IMR-90 (cell line): ENCODE results near the gene COLEC12. TPM values are rescaled to one million over a fixed set of nuclear protein-coding genes. Genes with fewer than 3 reads are reported as not detected.

Experiments
- ATAC-seq: fragments of 200-7000 bp; cut with Tn5 transposase; 2 replicates; pipeline ENCODE4 v1.9.1; 2020; ENCODE audit warnings: low read depth, mild to moderate bottlenecking, moderate library complexity
- BruUV-seq: library from RNA; stranded (reverse); fragments of 400-500 nt; replicated peaks from 2 replicates; lab custom pipeline; 2021; lab: Mats Ljungman, UMichigan
- CTCF ChIA-PET: fragments of 300-600 bp; formaldehyde crosslinking; extraction: SDS; loops from one replicate; lab custom pipeline; 2021; ENCODE audit warnings: antibody characterized with exemption; lab: Yijun Ruan, JAX
- POLR2A ChIA-PET: fragments of 300-600 bp; sonication (Branson Sonifier 250); formaldehyde crosslinking; loops from one replicate; lab custom pipeline; 2022; ENCODE audit warnings: antibody characterized with exemption; ENCODE audit not compliant: unreplicated experiment; lab: Charles Lee
- DNase-seq: peaks from one replicate; pipeline ENCODE4 v3.0.0; 2013
- H2AFZ ChIP-seq: replicated peaks from 2 replicates; pipeline ENCODE3; 2013; ENCODE audit warnings: low read length, mild to moderate bottlenecking; ENCODE audit not compliant: poor library complexity
- H2AK5ac ChIP-seq: 2 replicates; pipeline ENCODE4 v1.6.1; 2013; ENCODE audit warnings: low read depth, low read length, inconsistent platforms
- H2AK9ac ChIP-seq: replicated peaks from 2 replicates; pipeline ENCODE3; 2013; ENCODE audit warnings: mild to moderate bottlenecking, low read depth, low read length, moderate library complexity; ENCODE audit not compliant: poor library complexity
- H2BK120ac ChIP-seq: 2 replicates; pipeline ENCODE4 v1.6.1; 2013; ENCODE audit warnings: low read depth, low read length, inconsistent platforms
- H2BK15ac ChIP-seq: 3 replicates; pipeline ENCODE4 v1.6.1; 2013; ENCODE audit warnings: low read depth, low read length, inconsistent platforms
- H2BK20ac ChIP-seq: 2 replicates; pipeline ENCODE4 v1.6.1; 2013; ENCODE audit warnings: low read depth, mild to moderate bottlenecking, inconsistent platforms, low read length, moderate library complexity
- H2BK5ac ChIP-seq: 2 replicates; pipeline ENCODE4 v1.6.1; 2013; ENCODE audit warnings: mild to moderate bottlenecking, low read depth, low read length, inconsistent platforms; ENCODE audit not compliant: poor library complexity, severe bottlenecking
- H3K14ac ChIP-seq: replicated peaks from 2 replicates; pipeline ENCODE4 v1.6.1; 2013; ENCODE audit warnings: low read depth, low read length, inconsistent platforms
- H3K18ac ChIP-seq: 2 replicates; pipeline ENCODE4 v1.6.1; 2013; ENCODE audit warnings: low read depth, low read length, control low read depth
- H3K23ac ChIP-seq: 2 replicates; pipeline ENCODE4 v1.6.1; 2013; ENCODE audit warnings: low read depth, low read length, inconsistent platforms
- H3K27ac ChIP-seq: 2 replicates; pipeline ENCODE4 v1.5.1; 2013; ENCODE audit warnings: mild to moderate bottlenecking, control low read depth, low read length; ENCODE audit not compliant: insufficient read depth
- H3K27me3 ChIP-seq: 2 replicates; pipeline ENCODE4 v1.6.1; 2013; ENCODE audit warnings: low read length; ENCODE audit not compliant: control insufficient read depth, insufficient read depth
- H3K36me3 ChIP-seq: 2 replicates; pipeline ENCODE4 v1.6.1; 2013; ENCODE audit warnings: low read length, mixed read lengths; ENCODE audit not compliant: control insufficient read depth, insufficient read depth
- H3K4ac ChIP-seq: 2 replicates; pipeline ENCODE4 v1.6.1; 2013; ENCODE audit warnings: low read depth, low read length, inconsistent platforms
- H3K4me1 ChIP-seq: 2 replicates; pipeline ENCODE4 v1.6.1; 2013; ENCODE audit warnings: low read length, mixed read lengths; ENCODE audit not compliant: control insufficient read depth, insufficient read depth
- H3K4me2 ChIP-seq: 2 replicates; pipeline ENCODE4 v1.6.1; 2013; ENCODE audit warnings: low read depth, mild to moderate bottlenecking, control low read depth, low read length, moderate library complexity
- H3K4me3 ChIP-seq: 2 replicates; pipeline ENCODE4 v1.5.1; 2013; ENCODE audit warnings: low read depth, mild to moderate bottlenecking, control low read depth, low read length, moderate library complexity; ENCODE audit not compliant: insufficient read depth
- H3K56ac ChIP-seq: 2 replicates; pipeline ENCODE4 v1.6.1; 2013; ENCODE audit warnings: low read length, inconsistent platforms; ENCODE audit not compliant: insufficient read depth; ENCODE audit errors: extremely low read depth
- H3K79me1 ChIP-seq, 2 experiments: 2 replicates each; pipeline ENCODE4 v1.6.1; 2013; ENCODE audit warnings: low read length in 2 of 2, inconsistent platforms in 1 of 2, low read depth in 1 of 2
- H3K9ac ChIP-seq: 2 replicates; pipeline ENCODE4 v1.6.1; 2013; ENCODE audit warnings: low read depth, low read length, control low read depth
- H3K9me1 ChIP-seq: 2 replicates; pipeline ENCODE4 v1.6.1; 2013; ENCODE audit warnings: low read length, inconsistent platforms; ENCODE audit not compliant: insufficient read depth
- H3K9me3 ChIP-seq: 2 replicates; pipeline ENCODE4 v1.6.1; 2013; ENCODE audit warnings: low read length; ENCODE audit not compliant: control insufficient read depth, insufficient read depth
- H4K20me1 ChIP-seq: 2 replicates; pipeline ENCODE4 v1.6.1; 2013; ENCODE audit warnings: low read length, inconsistent platforms; ENCODE audit not compliant: insufficient read depth
- H4K5ac ChIP-seq: 2 replicates; pipeline ENCODE4 v1.6.1; 2013; ENCODE audit warnings: mild to moderate bottlenecking, low read depth, low read length, control low read depth
- H4K8ac ChIP-seq, 2 experiments: 2 replicates each; pipeline ENCODE4 v1.6.1; 2013; ENCODE audit warnings: low read depth in 2 of 2, low read length in 2 of 2, control low read depth in 1 of 2, inconsistent platforms in 1 of 2
- H4K91ac ChIP-seq: 2 replicates; pipeline ENCODE4 v1.6.1; 2013; ENCODE audit warnings: low read depth, low read length, inconsistent platforms; ENCODE audit not compliant: insufficient read depth
- BHLHE40 ChIP-seq: fragments of 150-350 bp; IDR thresholded peaks from 2 replicates; pipeline ENCODE4 v1.6.1; 2016; ENCODE audit warnings: mild to moderate bottlenecking, low read depth, low read length
- CEBPB ChIP-seq: IDR thresholded peaks from 2 replicates; pipeline ENCODE4 v1.6.1; 2012; ENCODE audit warnings: low read depth, low read length, improper control_type of control experiment
- CHD1 ChIP-seq: IDR thresholded peaks from 2 replicates; pipeline ENCODE4 v1.6.1; 2012; ENCODE audit warnings: low read depth, low read length, improper control_type of control experiment
- CTCF ChIP-seq: conservative IDR thresholded peaks from 2 replicates; pipeline ENCODE4 v1.5.1; 2012; ENCODE audit warnings: mild to moderate bottlenecking, low read depth, low read length, improper control_type of control experiment
- ELK1 ChIP-seq: fragments of 150-350 bp; IDR thresholded peaks from 2 replicates; pipeline ENCODE4 v1.6.1; 2016; ENCODE audit warnings: low read depth, mild to moderate bottlenecking, low read length, moderate library complexity, borderline replicate concordance
- FOS ChIP-seq: fragments of 150-350 bp; IDR thresholded peaks from 2 replicates; pipeline ENCODE4 v1.6.1; 2016; ENCODE audit warnings: low read depth, low read length
- MAFK ChIP-seq: IDR thresholded peaks from 2 replicates; pipeline ENCODE4 v1.6.1; 2012; ENCODE audit warnings: low read depth, low read length, improper control_type of control experiment
- MAZ ChIP-seq: IDR thresholded peaks from 2 replicates; pipeline ENCODE4 v1.6.1; 2012; ENCODE audit warnings: low read depth, mild to moderate bottlenecking, low read length, improper control_type of control experiment, moderate library complexity, borderline replicate concordance
- MXI1 ChIP-seq: IDR thresholded peaks from 2 replicates; pipeline ENCODE4 v1.6.1; 2012; ENCODE audit warnings: low read depth, mild to moderate bottlenecking, low read length, moderate library complexity, borderline replicate concordance
- NFE2L2 ChIP-seq: fragments of 150-350 bp; IDR thresholded peaks from 2 replicates; pipeline ENCODE4 v1.6.1; 2016; ENCODE audit warnings: low read depth, mild to moderate bottlenecking, low read length
- POLR2A ChIP-seq: IDR thresholded peaks from 2 replicates; pipeline ENCODE4 v1.6.1; 2012; ENCODE audit warnings: mild to moderate bottlenecking, low read depth, low read length
- RAD21 ChIP-seq: IDR thresholded peaks from 2 replicates; pipeline ENCODE4 v1.6.1; 2012; ENCODE audit warnings: low read length, improper control_type of control experiment
- RCOR1 ChIP-seq: IDR thresholded peaks from 2 replicates; pipeline ENCODE4 v1.6.1; 2012; ENCODE audit warnings: mild to moderate bottlenecking, low read length, improper control_type of control experiment; ENCODE audit not compliant: insufficient replicate concordance
- RFX5 ChIP-seq: IDR thresholded peaks from 2 replicates; pipeline ENCODE4 v1.8.0; 2012; ENCODE audit warnings: low read depth, mild to moderate bottlenecking, low read length, moderate library complexity
- SMC3 ChIP-seq: fragments of 150-350 bp; IDR thresholded peaks from 2 replicates; pipeline ENCODE4 v1.6.1; 2016; ENCODE audit warnings: low read depth, mild to moderate bottlenecking, antibody characterized with exemption, low read length, moderate library complexity
- USF2 ChIP-seq: fragments of 150-350 bp; IDR thresholded peaks from 2 replicates; pipeline ENCODE4 v1.6.1; 2017; ENCODE audit warnings: mild to moderate bottlenecking, antibody characterized with exemption, low read length, low read depth
- WGBS, 2 experiments: methylation state at CpG; one replicate each; pipeline versions ENCODE4 v1.1.5 to v1.1.7; 2013; ENCODE audit warnings: missing lambda C conversion rate in 2 of 2; ENCODE audit not compliant: insufficient read length in 1 of 2; ENCODE audit errors: extremely low coverage in 2 of 2; 5-methylcytosine and 5-hydroxymethylcytosine counted together
- dilution Hi-C: fragments of 300-500 bp; cut with HindIII; formaldehyde crosslinking; loops from one replicate; pipeline ENCODE4 v1.14.3; 2018; ENCODE audit warnings: low sequenced_read_pairs; ENCODE audit not compliant: unreplicated experiment
- in situ Hi-C: fragments of 300-500 bp; cut with MboI; formaldehyde crosslinking; loops from 3 replicates; pipeline ENCODE4 v1.14.3; 2019; ENCODE audit warnings: low sequenced_read_pairs, inconsistent platforms, mixed read lengths
- intact Hi-C: fragments of 100-400 bp; cut with micrococcal nuclease; formaldehyde crosslinking; loops from 2 replicates; pipeline ENCODE4 v1.10.0; 2022
- polyA plus RNA-seq, 3 experiments: library from polyadenylated mRNA; depleted of rRNA; stranded (reverse); fragments of >200 nt; gene quantifications; 2 replicates each; pipeline ENCODE4 v1.2.3, GENCODE V29; 2012; ENCODE audit warnings: low replicate concordance in 1 of 3
- total RNA-seq: library from RNA; depleted of rRNA; stranded (reverse); fragments of >200 nt; gene quantifications from 2 replicates; pipeline ENCODE4 v1.2.3, GENCODE V29; 2012

COLEC12 gene
- total and polyA plus RNA-seq, 2 of the 4 experiments (the other 2 are of a cell fraction) = 1.0 to 2.3 TPM

GRCh38 chr18:506264-506663, 5.8 kb upstream of the COLEC12 start:
- Histone ChIP-seq H4K8ac (no peak overlapping the region), H2BK20ac (no peak overlapping the region), H3K23ac (no peak overlapping the region), H2AK5ac (no peak overlapping the region), H3K14ac (no peak overlapping the region), H3K79me1 (no peaks in the 10 kb centered on the region), H3K56ac (no peak overlapping the region), H3K4me2 (no peak overlapping the region), H2BK15ac (no peak overlapping the region), H2BK5ac (no peak overlapping the region), H3K27ac (no peak overlapping the region), H4K5ac (no peak overlapping the region), H3K9me3 (no peaks in the 10 kb centered on the region), H3K4ac (no peak overlapping the region), H3K36me3 (no peaks in the 10 kb centered on the region), H2AK9ac (no peak overlapping the region), H3K4me1 (no peaks in the 10 kb centered on the region), H3K4me3 (no peak overlapping the region), H4K20me1 (no peaks in the 10 kb centered on the region), H3K9me1 (no peaks in the 10 kb centered on the region), H2AFZ (no peak overlapping the region), H3K9ac (no peak overlapping the region), H2BK120ac (no peak overlapping the region), H4K91ac (no peak overlapping the region), H3K27me3 (peaks cover 40% of the 10 kb centered on the region), H3K18ac (no peak overlapping the region)
- in situ Hi-C loops = no loop called here
- ATAC-seq (no peak), DNase-seq (no peak)
- TF ChIP-seq CHD1 (no peak), ELK1 (no peak), SMC3 (no peak), NFE2L2 (no peak), MXI1 (no peak), FOS (no peak), CEBPB (no peak), CTCF (no peak), USF2 (no peak), MAFK (no peak), MAZ (no peak), BHLHE40 (no peak), POLR2A (no peak), RCOR1 (no peak), RAD21 (no peak), RFX5 (no peak)
- intact Hi-C loops = no loop called here
- BruUV-seq = no TSS peak
- CTCF ChIA-PET = interaction anchor here (2.2 kb wide), 1 partner anchor 10 kb away, joined by 5 read pairs; no protein-coding TSS in a partner anchor
- POLR2A ChIA-PET = no interaction called here
- no CpG with 5 or more reads among the region's 1 CpG for WGBS, 2 experiments
- dilution Hi-C loops = no loop called here
